GM13977 (cell line): ENCODE data around the gene UTS2R.

Experiments
- DNase-seq: peaks from one replicate; pipeline ENCODE4 v3.0.0; 2012; ENCODE audit warnings: low spot score
- CTCF ChIP-seq: IDR thresholded peaks from 2 replicates; pipeline ENCODE4 v1.5.1; 2012; ENCODE audit warnings: mild to moderate bottlenecking, control low read depth; ENCODE audit not compliant: insufficient read depth; ENCODE audit errors: extremely low read depth, missing control alignments
- in situ Hi-C: fragments of 300-500 bp; cut with MboI; formaldehyde crosslinking; loops from one replicate; pipeline ENCODE4 v1.12.0; 2022; ENCODE audit warnings: low sequenced_read_pairs, low pct_unique_long_range_greater_than_20kb, mixed read lengths, inconsistent platforms; ENCODE audit not compliant: unreplicated experiment

The UTS2R gene

DNA sequence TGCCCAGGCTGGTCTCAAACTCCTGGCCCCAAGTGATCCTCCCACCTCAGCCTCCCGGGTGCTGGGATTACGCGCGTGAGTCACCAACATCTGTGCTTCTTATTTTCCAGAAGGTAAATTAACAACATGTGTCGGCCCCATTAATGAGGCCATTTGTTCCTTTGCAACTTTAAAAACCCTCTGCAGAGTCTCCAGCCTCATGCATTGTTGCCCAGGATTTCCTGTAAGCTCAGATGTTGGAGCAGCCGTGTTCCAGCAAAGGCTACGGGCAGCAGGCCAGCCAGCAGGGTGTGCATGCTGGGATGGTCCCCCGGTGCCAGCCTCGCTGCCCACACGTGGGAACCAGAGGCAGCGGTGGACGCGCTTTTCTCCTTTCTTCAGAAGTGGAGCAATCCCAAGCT, 27.5 kb downstream of the UTS2R start:
- DNase-seq: no peak
- no peak for TF ChIP-seq CTCF
- in situ Hi-C loops: no loop called here

DNA sequence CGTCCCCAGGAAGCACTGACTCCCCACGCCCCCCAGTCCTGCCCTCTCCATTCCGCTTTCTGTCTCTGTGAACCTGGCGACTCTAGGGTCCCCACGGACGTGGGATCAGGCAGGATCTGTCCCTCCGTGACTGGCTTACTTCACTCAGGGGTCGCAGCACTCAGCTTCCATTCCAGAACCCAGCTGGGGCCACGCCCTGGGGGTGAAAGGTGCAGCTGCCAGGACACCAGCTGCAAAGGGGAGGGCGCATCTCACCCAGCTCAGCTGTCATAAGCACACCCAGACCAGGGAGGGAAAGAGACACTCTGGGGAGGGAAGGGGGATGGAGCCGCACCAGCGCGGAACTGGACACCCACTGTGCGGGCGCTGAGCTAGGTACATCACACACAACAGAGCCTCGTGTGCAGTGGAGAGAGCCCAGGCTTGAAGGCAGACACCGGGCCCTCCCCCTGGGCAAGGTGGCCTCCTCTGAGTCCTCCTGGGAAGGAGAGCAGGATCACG, 28.1 kb downstream of the UTS2R start:
- TF ChIP-seq CTCF: no peak
- in situ Hi-C loops: no loop called here
- DNase-seq: no peak

DNA sequence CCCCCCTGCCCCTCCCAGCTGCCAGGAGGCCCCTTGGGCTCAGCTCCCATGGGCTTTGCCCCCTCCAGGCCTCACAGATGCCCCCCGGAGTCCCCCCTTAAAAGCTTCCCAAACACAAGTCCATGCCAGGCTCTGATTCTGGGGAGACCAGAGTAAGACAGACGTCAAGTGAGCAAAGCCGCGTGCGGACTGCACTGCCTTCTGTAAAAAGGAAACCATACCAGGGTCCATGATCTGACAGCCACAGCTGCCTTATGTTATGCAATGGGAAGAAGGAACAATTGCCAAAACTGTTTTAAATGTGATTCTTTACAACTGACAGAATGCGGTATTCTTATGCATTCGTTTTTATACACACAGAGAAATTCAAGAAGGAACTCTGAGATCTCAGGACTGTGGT, 28.6 kb downstream of the UTS2R start:
- DNase-seq: no peak
- in situ Hi-C loops: no loop called here
- TF ChIP-seq CTCF: no peak

DNA sequence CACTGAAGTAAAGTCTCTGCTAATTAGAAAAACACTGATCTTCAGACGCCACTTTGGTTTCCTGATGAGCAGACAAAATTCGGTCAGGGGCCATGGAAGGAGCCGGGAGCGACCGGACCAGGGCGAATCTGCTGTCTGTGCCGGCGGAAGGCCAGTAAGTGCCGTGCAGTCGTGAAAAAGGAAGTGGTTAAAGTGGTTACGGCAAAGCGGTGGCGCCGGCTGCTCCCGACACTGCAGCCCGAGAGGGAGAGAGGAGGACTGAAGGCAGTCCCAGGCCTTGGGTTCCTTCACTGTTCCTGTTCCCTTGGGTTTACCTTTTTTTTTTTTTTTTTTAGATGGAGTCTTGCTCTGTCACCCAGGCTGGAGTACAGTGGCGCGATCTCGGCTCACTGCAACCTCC, 29.3 kb downstream of the UTS2R start:
- in situ Hi-C loops: no loop called here
- DNase-seq: peak; percentile 91
- no peak for TF ChIP-seq CTCF

DNA sequence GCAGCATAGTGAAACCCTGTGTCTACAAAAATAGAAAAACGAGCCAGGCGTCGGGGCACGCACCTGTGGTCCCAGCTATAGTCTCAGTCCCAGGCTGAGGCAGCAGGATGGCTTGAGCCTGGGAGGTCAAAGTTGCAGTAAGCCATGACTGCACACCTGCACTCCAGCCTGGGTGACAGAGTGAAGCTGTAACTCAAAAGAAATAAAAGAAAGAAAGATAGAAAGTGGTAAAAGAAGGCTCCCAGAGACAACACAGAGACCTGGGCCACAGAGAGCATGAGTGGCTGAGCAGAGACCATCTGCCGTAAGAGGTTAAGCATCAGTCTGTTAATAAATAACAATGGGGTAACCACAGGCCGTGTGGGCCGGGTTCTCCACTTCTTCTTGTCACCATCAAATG, 31.3 kb downstream of the UTS2R start:
- no peak for TF ChIP-seq CTCF
- in situ Hi-C loops: no loop called here
- DNase-seq: peak; percentile 73

DNA sequence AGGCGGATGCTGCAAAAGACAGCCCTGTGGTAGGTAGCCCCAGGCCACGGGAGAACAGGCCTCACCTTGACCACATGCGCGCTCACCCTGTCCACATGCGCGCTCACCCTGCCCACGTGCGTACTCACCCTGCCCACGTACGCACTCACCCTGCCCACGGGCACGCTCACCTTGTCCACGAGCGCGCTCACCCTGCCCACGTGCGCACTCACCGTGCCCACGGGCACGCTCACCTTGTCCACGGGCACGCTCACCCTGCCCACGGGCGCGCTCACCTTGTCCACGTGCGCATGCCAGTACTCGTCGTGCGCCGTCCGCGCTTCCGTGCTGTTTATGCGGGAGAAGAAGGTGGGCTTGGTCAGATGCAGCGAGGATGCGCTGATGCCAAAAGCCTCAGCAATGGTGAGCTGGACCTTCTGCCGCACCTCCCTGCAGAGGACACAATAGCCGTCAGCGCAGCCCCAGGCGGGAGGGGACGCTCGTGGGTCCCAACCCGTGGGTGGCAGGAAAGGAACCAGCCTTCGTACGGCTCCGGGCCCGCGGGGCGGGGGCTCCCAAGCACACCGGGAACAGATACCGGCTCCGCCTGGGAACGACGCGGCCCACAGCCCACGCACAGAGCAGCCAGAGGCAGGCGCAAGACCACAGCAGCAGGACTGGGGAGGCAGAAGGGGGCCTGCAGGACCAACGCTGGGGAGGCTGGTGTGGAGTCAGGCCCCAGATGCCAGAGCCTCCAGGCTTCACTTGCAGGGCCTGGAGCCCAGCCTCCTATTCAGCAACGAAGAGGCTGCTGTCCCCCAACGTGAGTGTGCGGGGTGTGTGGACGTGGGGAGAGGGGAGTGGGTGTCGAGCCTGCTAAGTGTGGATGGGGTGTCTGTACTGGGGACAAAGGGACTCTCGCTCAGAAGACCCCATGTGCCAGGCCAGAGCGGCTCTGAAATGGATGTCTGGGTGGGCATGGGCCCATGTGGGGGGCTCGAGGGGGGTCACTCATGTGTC, 32.4 kb downstream of the UTS2R start:
- TF ChIP-seq CTCF: no peak
- in situ Hi-C loops: no loop called here
- no peak for DNase-seq
